ENCODE data around the gene TRPC4AP.
"Not testable (repeated sequence)": the region's sequence is repeated elsewhere in the genome, so short reads cannot be mapped to it uniquely, and the experiment has no call there.

Gene TRPC4AP

DNA sequence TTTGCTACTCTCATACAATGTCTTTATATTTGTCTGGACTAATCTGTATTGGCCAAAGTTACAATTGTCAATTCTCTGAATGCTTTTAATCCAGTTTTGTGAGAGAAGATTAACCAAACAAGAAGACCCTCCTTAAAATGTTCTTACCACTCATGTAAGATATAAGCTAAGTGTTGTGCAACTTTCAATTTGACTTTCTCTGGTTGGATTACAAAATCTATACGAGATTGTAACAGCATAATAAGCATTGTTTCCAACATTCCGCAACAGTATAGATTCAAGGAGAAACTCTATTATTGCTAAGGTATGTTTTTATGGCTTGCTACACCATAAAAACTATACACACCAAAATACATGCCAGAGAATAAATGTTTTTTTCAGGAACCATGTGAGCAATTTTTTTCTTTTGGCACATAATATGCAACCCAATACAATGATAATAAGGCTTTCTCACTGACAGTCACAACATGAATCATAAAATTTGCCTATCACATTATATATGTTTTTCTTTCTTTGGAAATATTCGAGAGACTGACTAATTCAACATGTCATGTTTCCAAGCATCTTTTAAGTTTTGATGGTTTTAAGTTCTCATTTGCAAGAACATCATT, 12.2 kb upstream of the TRPC4AP start:
- DNase-seq (ENCODE audit: low spot score), result no peak

DNA sequence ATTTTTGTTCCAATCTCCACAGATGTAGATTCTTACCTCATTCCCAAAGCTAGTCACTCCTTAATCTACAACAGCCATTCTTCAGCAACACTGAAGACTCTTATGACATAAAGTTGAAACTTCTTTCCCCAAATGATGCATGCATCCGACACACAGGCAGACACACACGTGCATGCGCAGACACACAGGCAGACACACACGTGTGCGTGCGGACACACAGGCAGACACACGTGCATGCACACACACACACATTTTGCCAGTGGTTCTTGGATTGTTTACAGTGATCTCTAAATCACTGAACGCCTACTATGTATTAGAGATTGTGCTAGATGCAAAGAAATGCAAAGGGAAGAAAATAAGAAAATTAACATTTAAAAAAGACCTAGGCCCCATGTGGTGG, 9.0 kb upstream of the TRPC4AP start:
- DNase-seq (ENCODE audit: low spot score), result no peak

DNA sequence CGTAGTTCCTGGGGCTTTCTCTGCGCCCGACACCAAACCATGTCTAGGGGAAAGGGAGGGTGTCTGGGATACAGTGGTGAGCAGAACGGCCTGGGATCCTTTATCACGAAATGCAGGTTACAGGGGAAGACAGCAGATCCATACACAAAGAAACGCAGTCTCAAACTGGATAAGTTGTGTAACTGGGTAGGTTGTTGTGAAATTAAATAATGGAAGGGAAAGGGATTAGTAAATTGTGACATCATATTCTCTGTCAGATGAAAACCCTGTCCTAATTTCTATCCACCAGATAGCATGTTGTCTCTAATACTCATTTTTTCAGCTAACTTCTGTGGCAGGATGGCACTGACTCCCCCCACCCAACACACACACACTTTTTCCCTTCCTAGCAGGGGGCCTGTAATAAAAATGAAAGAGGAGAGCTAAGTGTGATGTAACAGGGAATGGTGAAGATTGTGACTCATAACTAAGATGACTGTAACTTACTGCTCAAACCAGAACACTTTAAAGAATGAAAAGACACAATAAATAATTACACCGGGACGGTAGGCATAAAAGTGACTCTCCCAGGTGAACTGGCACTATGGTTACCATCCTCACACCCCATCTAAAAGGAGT, 769 bp upstream of the TRPC4AP start:
- DNase-seq (ENCODE audit: low spot score), result no peak

DNA sequence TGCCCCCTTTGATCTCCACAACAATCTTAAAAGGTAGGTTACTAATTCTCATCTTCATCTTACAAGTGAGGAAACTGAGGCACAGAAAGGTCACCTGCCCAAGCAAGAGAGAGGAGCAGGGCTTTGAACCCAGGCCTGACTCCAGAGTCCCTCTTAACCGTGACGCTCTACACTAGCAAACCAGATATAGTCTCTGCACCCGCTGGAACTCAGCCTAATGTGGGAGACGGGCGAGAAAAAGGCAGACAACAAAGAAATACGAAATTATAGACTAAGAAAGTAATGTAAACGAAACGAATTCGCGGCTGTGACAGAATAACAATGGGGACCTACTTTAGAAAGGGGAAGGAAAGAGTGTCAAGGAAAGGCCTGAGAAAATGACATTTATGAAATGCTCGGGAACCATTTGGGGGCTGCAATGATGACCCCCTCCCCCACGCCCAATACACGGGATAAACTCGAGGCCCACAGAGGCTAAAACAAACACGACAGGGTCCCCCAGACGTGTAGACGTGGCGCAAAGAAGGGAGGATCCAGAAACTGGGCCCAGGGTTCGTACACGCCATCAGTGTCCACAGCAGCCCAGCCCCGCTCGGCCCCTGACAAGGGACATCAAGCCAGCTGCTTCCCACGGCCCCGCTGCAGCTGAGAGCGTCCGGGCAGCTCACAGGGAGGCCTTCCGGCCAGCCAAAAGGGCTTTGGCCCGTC, 637 bp downstream of the TRPC4AP start:
- peak; percentile 39 for DNase-seq (ENCODE audit: low spot score)

DNA sequence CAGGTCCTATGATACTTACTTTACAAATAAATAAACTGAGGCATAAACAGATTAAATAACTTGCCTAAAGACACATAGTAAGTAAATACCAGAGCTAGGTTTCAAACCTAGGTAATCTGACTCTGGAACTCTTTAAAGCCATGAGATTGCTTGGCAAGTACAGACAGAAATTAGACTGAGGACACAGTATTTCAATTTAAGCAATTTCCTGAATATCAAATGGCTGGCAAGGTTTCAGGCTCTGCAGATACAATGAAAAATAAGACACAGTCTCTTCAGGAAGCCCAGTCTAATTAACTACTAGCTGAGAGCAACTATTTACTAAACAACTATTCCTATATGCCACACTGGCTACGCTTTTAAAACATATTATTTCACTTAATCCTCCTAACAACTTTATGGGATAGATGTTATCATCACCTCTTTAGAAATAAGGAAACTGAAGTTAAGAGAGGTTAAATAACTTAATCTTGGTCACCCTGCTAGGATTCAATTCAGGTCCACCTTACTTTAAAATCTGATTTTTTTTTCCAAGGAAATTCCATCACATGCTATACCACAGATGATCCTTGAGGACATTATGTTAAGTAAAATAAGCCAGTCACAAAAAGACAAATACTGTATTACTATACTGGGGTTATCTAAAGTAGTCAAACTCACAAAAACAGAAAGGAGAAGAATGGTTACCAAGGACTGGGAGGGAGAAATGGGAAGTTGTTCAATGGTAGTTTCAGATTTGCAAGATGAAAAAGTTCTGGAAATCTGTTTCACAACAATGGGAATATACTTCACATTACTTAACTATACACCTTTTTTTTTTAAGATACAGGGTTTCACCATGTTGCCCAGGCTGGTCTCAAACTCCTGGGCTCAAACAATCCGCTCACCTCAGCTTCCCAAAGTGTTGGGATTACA, 4.1 kb downstream of the TRPC4AP start:
- no peak for DNase-seq (ENCODE audit: low spot score)

DNA sequence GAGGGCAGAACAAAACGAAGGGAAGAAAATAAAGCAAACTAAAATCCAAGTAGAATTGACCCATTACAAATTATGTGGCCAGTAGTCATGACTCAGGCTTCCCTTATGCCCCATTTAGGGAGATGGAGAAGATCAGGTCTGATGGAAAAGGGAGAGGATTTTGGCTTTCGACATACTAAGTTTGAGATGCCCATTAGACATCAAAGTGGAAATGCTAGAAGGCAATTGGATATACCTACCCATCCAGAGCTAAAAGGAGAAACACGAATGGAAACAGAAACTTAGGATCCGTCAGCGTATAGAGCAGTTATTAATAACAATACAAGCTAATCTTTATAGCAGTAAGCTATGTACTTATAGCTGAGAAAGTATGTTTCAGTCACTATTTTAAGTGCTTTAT, 4.8 kb downstream of the TRPC4AP start:
- no peak for DNase-seq (ENCODE audit: low spot score)

DNA sequence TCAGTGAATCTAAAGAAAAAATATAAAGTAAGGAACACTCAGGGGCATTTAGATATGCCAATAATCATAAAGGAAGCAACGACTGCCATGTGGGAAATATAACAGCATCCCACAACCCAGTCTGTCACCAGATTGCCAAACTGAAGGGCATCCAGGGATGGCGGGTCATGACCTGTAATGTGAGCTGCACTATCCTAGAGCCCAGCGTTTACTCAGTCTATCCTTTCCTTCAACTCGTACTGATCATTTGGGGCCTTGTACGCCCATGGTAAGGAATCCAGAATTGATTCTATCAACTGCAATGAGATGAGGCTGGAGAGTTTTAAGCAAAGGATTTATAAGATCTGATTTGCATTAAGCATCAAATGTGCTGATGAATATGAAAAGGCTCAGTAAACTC, 5.3 kb downstream of the TRPC4AP start:
- no peak for DNase-seq (ENCODE audit: low spot score)

DNA sequence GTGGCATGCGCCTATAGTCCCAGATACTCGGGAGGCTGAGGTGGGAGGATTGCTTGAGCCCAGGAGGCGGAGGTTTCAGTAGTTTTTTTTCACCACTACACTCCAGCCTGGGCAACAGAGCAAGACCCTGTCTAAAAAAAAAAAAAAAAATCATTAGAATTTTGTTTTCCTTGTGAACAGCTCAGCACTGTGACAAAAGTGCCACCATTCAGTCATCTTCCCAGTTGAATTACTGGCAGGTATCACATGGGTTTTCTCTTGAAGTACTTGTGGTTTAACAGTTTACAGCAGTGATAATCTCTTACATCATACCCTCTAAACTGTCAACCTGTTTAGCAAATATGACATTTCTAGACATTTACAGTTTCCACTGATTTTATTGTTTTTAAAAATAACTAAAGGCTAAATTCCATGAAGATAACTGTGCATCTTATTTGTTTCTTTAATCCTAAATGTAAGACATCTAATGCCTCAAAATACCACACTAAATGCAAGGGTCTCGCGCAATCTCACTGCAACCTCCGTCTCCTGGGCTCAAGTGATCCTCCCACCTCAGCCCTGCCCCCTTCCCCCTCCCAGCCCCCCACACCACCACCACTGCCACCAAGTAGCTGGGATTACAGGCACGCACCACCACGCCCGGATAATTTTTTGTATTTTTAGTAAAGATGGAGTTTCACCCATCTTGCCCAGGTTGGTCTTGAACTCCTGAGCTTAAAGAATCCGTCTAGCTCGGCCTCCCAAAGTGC, 7.0 kb downstream of the TRPC4AP start:
- no peak for DNase-seq (ENCODE audit: low spot score)

DNA sequence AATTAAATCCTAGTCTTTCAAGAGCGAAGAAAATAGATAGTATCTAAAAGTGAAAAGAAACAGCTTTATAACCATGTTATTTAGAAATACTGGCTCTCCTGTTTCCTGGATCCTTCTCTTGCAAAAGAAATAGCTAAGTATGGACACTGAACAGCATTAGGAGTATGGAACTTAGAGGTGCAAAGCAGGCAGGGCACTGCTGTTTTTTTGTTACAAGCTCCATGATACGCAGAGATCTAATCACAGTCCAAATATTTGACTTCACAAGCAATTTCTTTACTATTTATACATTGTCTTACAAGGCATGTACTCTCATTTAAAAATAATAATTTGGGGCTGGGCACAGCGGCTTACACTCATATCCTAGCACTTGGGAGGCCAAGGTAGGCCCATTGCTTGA, 7.6 kb downstream of the TRPC4AP start:
- no peak for DNase-seq (ENCODE audit: low spot score)

DNA sequence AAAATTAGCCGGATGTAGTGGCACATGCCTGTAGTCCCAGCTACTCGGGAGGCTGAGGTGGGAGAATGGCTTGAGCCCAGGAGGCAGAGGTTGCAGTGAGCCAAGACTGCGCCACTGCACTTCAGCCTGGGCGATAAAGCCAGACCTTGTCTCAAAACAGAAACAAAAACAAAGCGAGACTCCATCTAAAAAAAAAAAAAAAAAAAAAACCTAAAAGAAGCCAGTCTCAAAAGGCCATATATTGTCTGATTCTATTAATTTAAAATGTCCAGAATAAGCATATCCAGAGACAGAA, 12.3 kb downstream of the TRPC4AP start:
- not testable (repeated sequence) for DNase-seq (ENCODE audit: low spot score)

DNA sequence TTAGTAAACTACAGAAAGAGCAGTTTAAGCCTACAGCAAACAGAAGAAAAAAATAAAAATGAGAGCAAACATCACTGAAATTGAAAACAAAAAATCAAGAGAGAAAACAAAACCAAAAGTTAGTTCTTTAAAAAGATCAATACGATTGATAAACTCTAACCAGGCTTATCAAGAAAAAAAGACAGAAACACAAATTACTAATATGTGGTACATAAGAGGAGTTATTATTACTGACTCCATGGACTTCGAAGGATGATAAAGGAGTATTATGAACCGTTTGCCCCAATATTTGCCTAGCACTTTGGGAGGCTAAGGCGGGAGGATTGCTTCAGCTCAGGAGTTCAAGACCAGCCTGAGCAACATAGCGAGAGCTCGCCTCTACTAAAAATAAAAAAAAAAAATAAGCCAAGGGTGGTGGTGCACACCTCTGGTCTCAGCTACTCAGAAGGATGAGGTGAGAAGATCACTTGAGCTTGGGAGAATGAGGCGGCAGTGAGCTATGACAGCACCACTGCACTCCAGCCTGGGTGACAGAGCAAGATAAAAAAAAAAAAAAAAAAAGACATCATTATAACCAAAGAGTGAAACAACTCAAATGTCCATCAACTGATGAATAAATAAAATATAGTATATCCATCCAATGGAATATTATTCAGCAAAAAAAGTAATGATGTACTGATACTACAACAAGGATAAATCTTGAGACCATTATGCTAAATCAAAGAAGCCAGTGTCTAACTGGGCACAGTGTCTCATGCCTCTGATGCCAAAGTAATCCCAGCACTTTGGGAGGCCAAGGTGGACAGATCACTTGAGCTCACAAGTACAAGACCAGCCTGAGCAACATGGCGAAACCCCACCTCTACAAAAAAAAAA, 12.9 kb downstream of the TRPC4AP start:
- DNase-seq (ENCODE audit: low spot score), result no peak

DNA sequence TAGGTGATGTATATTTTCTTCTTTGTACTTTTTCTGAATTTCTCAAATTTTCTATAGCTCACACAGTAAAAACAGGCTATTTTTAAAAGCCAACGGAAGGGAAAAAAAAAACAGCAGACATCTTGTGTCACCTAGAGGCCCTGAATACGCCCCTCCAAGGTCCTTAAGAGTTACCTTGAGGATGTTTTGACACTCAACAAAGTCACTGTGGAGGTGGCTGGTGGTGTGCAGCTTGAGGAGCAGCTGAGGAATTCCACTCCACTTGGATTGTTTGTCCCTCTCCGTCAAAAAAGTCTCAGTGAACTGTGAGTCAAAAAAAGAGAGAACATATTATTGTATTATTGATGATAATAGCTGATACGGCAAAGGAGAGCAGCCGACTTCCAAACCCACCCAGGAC, 14.7 kb downstream of the TRPC4AP start:
- no peak for DNase-seq (ENCODE audit: low spot score)

DNA sequence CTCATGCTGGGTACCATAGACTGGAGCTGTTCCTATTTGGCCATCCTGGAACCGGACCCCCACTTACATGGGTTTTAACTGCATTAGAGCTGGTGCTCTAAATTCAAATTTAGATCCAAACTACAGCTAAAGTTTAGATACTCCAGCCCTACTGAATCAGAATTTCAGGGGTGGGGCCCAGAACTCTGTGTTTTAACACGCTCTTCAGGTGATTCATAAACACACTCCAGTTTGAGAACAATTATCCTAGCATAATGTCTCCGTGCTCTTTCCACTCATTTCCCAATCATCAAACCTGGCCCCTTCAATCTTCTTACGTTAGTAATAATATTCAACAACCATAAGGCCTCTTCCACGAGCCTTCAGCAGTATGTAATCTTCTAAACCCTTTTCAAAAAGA, 15.3 kb downstream of the TRPC4AP start:
- DNase-seq (ENCODE audit: low spot score), result no peak

DNA sequence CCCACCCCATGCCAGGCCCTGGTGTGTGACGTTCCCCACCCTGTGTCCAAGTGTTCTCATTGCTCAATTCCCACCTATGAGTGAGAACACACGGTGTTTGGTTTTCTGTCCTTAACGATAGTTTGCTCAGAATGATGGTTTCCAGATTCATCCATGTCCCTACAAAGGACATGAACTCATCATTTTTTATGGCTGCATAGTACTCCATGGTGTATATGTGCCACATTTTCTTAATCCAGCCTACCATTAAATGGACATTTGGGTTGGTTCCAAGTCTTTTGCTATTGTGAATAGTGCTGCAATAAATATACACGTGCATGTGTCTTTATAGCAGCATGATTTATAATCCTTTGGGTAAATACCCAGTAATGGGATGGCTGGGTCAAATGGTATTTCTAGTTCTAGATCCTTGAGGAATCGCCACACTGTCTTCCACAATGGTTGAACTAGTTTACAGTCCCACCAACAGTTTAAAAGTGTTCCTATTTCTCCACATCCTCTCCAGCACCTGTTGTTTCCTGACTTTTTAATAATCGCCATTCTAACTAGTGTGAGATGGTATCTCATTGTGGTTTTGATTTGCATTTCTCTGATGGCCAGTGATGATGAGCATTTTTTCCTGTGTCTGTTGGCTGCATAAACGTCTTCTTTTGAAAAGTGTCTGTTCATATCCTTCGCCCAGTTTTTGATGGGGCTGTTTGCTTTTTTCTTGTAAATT, 21.0 kb downstream of the TRPC4AP start:
- DNase-seq (ENCODE audit: low spot score), result not testable (repeated sequence)

DNA sequence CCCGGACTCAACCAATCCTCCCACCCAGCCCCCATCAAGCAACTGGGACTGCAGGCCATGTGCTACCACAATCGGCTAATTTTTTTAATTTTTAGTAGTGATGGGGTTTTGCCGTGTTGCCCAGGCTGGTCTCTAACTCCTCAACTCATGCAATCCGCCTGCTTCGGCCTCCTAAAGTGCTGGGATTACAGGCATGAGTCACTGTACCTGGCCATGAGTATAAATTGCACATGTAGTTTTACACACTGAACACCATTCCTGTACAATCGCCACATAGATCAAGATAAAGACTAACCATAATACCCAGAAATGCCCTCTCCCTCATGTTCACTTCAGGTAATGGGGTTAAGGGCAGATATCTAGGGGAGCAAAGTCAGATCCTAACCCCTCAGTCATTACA, 26.4 kb downstream of the TRPC4AP start:
- no peak for DNase-seq (ENCODE audit: low spot score)

DNA sequence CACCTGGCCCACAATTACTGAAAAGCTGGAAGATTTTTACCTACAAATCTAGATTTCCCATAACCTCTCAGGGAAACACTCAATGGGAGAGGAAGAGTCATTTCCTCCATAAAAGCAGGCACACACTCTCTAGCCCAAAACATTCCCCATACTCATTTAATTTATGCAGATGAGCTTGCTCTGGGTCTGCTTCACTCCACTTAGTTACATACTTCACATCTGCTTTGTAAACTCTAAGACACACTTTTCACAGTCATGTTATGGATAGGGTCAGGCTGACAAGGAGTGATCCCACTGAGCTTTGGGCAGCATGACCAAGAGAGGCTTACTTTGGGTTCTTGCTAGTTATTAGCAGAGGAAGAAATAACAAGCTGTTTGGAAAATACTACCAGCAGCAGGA, 27.4 kb downstream of the TRPC4AP start:
- no peak for DNase-seq (ENCODE audit: low spot score)

DNA sequence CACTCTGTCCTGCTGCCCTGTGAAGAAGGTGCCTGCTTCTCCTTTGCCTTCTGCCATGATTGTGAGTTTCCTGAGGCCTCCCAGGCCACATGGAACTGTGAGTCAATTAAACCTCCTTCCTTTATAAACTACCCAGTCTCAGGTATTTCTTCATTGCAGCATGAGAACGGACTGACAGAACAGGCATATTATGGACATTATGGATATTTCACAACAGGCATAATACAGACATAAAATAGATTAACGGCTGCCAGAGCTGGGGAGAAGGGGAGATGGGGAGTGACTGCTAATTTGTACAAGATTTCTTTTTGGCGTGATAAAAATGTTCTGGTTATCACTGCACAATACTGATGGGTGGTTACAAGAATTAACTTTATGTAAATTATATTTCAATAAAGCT, 29.4 kb downstream of the TRPC4AP start:
- no peak for DNase-seq (ENCODE audit: low spot score)

DNA sequence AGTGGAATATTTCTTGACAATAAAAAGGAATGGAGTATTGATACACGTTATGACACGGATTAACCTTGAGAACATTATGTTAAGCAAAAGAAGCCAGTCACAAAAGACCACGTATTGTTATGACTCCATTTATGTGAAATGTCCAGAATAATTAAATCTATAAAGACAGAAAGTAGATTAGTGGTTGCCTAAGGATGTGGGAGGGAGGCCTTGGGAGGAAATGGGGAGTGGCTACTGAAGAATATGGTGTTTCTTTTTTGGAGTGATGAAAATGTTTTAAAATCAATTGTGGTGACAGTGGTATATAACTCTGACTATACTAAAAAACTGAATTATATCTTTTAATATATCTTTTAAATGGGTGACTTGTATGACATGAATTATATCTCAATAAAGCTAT, 30.1 kb downstream of the TRPC4AP start:
- DNase-seq (ENCODE audit: low spot score), result no peak

DNA sequence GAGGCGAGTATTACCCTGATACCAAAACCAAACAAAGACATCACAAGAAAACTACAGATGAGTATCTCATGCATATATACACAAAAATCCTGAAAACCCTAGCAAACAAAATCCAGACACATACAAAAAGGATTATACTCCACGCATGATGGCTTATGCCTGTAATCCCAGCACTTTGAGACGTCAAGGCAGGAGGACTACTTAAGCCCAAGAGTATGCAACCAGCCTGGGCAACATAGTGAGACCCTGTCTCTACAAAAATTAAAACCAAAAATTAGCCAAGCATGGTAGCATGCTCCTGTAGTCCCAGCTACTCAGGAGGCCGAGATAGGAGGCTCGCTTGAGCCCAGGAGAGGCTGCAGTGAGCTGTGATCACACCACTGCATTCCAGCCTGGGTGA, 32.4 kb downstream of the TRPC4AP start:
- DNase-seq (ENCODE audit: low spot score), result no peak

DNA sequence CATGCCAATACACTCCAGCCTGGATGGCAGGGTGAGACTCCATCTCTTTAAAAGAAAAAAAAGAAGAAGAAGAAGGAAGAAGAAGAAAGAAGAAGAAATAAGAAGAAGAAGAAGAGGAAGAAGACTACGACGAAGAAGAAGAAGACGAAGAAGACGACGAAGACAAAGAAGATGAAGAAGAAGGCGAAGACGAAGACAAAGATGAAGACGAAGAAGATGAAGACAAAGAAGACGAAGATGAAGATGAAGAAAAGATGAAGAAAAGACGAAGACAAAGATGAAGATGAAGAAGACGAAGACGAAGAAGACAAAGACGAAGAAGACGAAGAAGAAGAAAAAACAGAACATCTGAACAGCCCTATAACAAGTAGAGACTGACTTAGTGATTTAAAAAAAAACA, 33.0 kb downstream of the TRPC4AP start:
- no peak for DNase-seq (ENCODE audit: low spot score)

Measured in HuH-7.5 (cell line).